H1 (cell line): Measurements from ENCODE around the gene KCNQ1. TPM values are rescaled to one million over a fixed set of nuclear protein-coding genes. Genes with fewer than 3 reads are reported as not detected.

Experiments
- CTCF ChIA-PET: fragments of 300-600 bp; sonication (Branson Sonifier 250); formaldehyde crosslinking; loops from one replicate; lab custom pipeline; 2021; ENCODE audit not compliant: partially characterized antibody; lab: Charles Lee
- POLR2A ChIA-PET: fragments of 300-600 bp; sonication (Branson Sonifier 250); formaldehyde crosslinking; loops from one replicate; lab custom pipeline; 2021; ENCODE audit warnings: inconsistent platforms; ENCODE audit not compliant: partially characterized antibody; lab: Charles Lee
- DNase-seq, 2 experiments: peaks; one replicate each; pipeline versions ENCODE4 v3.0.0 to v3.0.0-alpha.2; 2010 to 2022; ENCODE audit warnings: low spot score in 2 of 2, low read depth in 1 of 2, mixed read lengths in 1 of 2
- FAIRE-seq: peaks from 2 replicates; lab custom pipeline; 2011; peaks lifted over from hg19 to GRCh38; lab: Jason Lieb, UNC
- H2AFZ ChIP-seq: 2 replicates; pipeline ENCODE4 v1.8.1; 2012; ENCODE audit warnings: low read length, inconsistent platforms
- H2AK5ac ChIP-seq: 2 replicates; pipeline ENCODE4 v1.6.1; 2013; ENCODE audit warnings: low read depth, low read length
- H2BK120ac ChIP-seq: replicated peaks from 2 replicates; pipeline ENCODE3; 2013; ENCODE audit warnings: low read depth, low read length, inconsistent platforms
- H2BK12ac ChIP-seq: 2 replicates; pipeline ENCODE4 v1.6.1; 2013; ENCODE audit warnings: low read depth, low read length
- H2BK15ac ChIP-seq: 2 replicates; pipeline ENCODE4 v1.6.1; 2013; ENCODE audit warnings: low read length
- H2BK20ac ChIP-seq: 2 replicates; pipeline ENCODE4 v1.6.1; 2013; ENCODE audit warnings: low read length
- H2BK5ac ChIP-seq: 2 replicates; pipeline ENCODE4 v1.6.1; 2013; ENCODE audit warnings: low read depth, low read length
- H3K14ac ChIP-seq: 2 replicates; pipeline ENCODE4 v1.6.1; 2013; ENCODE audit warnings: inconsistent platforms; ENCODE audit not compliant: insufficient read length
- H3K18ac ChIP-seq: 2 replicates; pipeline ENCODE4 v1.6.1; 2013; ENCODE audit warnings: low read length; ENCODE audit errors: extremely low read depth
- H3K23ac ChIP-seq: 2 replicates; pipeline ENCODE4 v1.6.1; 2013; ENCODE audit warnings: inconsistent platforms; ENCODE audit not compliant: insufficient read length
- H3K23me2 ChIP-seq: 2 replicates; pipeline ENCODE4 v1.6.1; 2013; ENCODE audit warnings: low read depth, low read length
- H3K27ac ChIP-seq: 2 replicates; pipeline ENCODE4 v1.6.1; 2011; ENCODE audit warnings: low read depth, low read length, inconsistent platforms
- H3K27me3 ChIP-seq, 4 experiments: replicated peaks in 1 of 4; 1 replicate in 1 of 4; 2 replicates in 3 of 4; pipeline versions ENCODE4 v1.6.1 to v1.8.1; 2011 to 2013; ENCODE audit warnings: low read length in 3 of 4, mild to moderate bottlenecking in 3 of 4, inconsistent platforms in 2 of 4, mixed read lengths in 2 of 4, moderate library complexity in 1 of 4; ENCODE audit not compliant: control insufficient read depth in 3 of 4, insufficient read depth in 3 of 4; ENCODE audit errors: extremely low read depth in 1 of 4
- H3K36me3 ChIP-seq, 4 experiments: 2 replicates each; pipeline versions ENCODE4 v1.6.1 to v1.8.1; 2011 to 2013; ENCODE audit warnings: mild to moderate bottlenecking in 4 of 4, low read length in 3 of 4, moderate library complexity in 2 of 4, control low read depth in 1 of 4, inconsistent platforms in 1 of 4; ENCODE audit not compliant: insufficient read depth in 4 of 4, control insufficient read depth in 2 of 4
- H3K4ac ChIP-seq: replicated peaks from 2 replicates; pipeline ENCODE3; 2013; ENCODE audit warnings: low read length, low read depth, mixed read lengths, inconsistent platforms; ENCODE audit not compliant: insufficient read length
- H3K4me1 ChIP-seq, 4 experiments: replicated peaks in 1 of 4; 1 replicate in 1 of 4; 2 replicates in 3 of 4; pipeline versions ENCODE4 v1.6.1 to v1.8.1; 2011 to 2013; ENCODE audit warnings: low read length in 3 of 4, inconsistent platforms in 2 of 4, mixed read lengths in 1 of 4; ENCODE audit not compliant: insufficient read depth in 4 of 4, control insufficient read depth in 3 of 4
- H3K4me2 ChIP-seq, 2 experiments: 2 replicates each; pipeline versions ENCODE4 v1.6.1 to v1.8.1; 2011 to 2013; ENCODE audit warnings: low read depth in 2 of 2, low read length in 2 of 2, control low read depth in 1 of 2, inconsistent platforms in 1 of 2, mild to moderate bottlenecking in 1 of 2; ENCODE audit not compliant: insufficient read depth in 1 of 2
- H3K4me3 ChIP-seq, 4 experiments: fragments of 200-600, 300-600 bp in 1 of 4; sonication (generic), shearing (Covaris generic), sonication (Bioruptor Twin) in 1 of 4; 2 replicates each; pipeline versions ENCODE4 v1.5.1 to v1.8.1; 2011 to 2016; ENCODE audit warnings: low read length in 4 of 4, low read depth in 3 of 4, control low read depth in 2 of 4, inconsistent platforms in 2 of 4, mild to moderate bottlenecking in 2 of 4, mixed read lengths in 1 of 4, moderate library complexity in 1 of 4; ENCODE audit not compliant: insufficient read depth in 2 of 4; ENCODE audit errors: extremely low read depth in 1 of 4
- H3K56ac ChIP-seq: replicated peaks from 2 replicates; pipeline ENCODE3; 2013; ENCODE audit warnings: low read depth, mild to moderate bottlenecking, mixed read lengths, low read length, inconsistent platforms; ENCODE audit not compliant: insufficient read length
- H3K79me1 ChIP-seq: 2 replicates; pipeline ENCODE4 v1.6.1; 2013; ENCODE audit warnings: low read depth, low read length, control low read depth
- H3K79me2 ChIP-seq, 2 experiments: 2 replicates each; pipeline versions ENCODE4 v1.6.1 to v1.8.1; 2012 to 2013; ENCODE audit warnings: low read length in 2 of 2, mild to moderate bottlenecking in 2 of 2, inconsistent platforms in 1 of 2; ENCODE audit not compliant: insufficient read depth in 2 of 2, control insufficient read depth in 1 of 2
- H3K9ac ChIP-seq, 4 experiments: replicated peaks in 1 of 4; 1 replicate in 1 of 4; 2 replicates in 3 of 4; pipeline versions ENCODE4 v1.6.1 to v1.8.1; 2011 to 2013; ENCODE audit warnings: low read depth in 3 of 4, low read length in 3 of 4, control low read depth in 2 of 4, mild to moderate bottlenecking in 2 of 4, moderate library complexity in 2 of 4, inconsistent platforms in 1 of 4; ENCODE audit errors: extremely low read depth in 1 of 4
- H3K9me3 ChIP-seq, 2 experiments: 2 replicates each; pipeline versions ENCODE4 v1.6.1 to v1.8.1; 2012 to 2013; ENCODE audit warnings: mild to moderate bottlenecking in 2 of 2, moderate library complexity in 2 of 2, control low read depth in 1 of 2, inconsistent platforms in 1 of 2, low read depth in 1 of 2, low read length in 1 of 2, mixed read lengths in 1 of 2; ENCODE audit not compliant: insufficient read depth in 2 of 2
- H4K20me1 ChIP-seq, 2 experiments: replicated peaks in 1 of 2; 2 replicates each; pipeline versions ENCODE3 to v1.8.1; 2011 to 2013; ENCODE audit warnings: inconsistent platforms in 2 of 2, low read length in 2 of 2, mild to moderate bottlenecking in 1 of 2; ENCODE audit not compliant: insufficient read depth in 2 of 2, control insufficient read depth in 1 of 2
- H4K5ac ChIP-seq: 2 replicates; pipeline ENCODE4 v1.6.1; 2013; ENCODE audit warnings: low read length, low read depth, mixed read lengths, inconsistent platforms; ENCODE audit not compliant: insufficient read length
- H4K8ac ChIP-seq: 2 replicates; pipeline ENCODE4 v1.8.0; 2013; ENCODE audit warnings: mild to moderate bottlenecking, moderate library complexity, low read length, inconsistent platforms; ENCODE audit not compliant: insufficient read depth; ENCODE audit errors: extremely low read depth
- H4K91ac ChIP-seq: replicated peaks from 2 replicates; pipeline ENCODE3; 2013; ENCODE audit warnings: low read length, mixed read lengths, inconsistent platforms; ENCODE audit not compliant: insufficient read length
- BCL11A ChIP-seq, 2 experiments: IDR thresholded peaks; one replicate each; pipeline ENCODE4 v1.6.1; 2011; ENCODE audit warnings: low read depth in 2 of 2, low read length in 2 of 2, mild to moderate bottlenecking in 2 of 2
- HDAC2 ChIP-seq, 2 experiments: fragments of 300-600 bp in 1 of 2; sonication (generic) in 1 of 2; IDR thresholded peaks; 2 replicates each; pipeline ENCODE4 v1.6.1; 2011 to 2012; ENCODE audit warnings: low read depth in 2 of 2, low read length in 2 of 2, mild to moderate bottlenecking in 2 of 2, moderate library complexity in 2 of 2, borderline replicate concordance in 1 of 2, inconsistent platforms in 1 of 2
- HDAC6 ChIP-seq: IDR thresholded peaks from one replicate; pipeline ENCODE4 v1.7.1; 2012; ENCODE audit warnings: low read depth, mild to moderate bottlenecking, inconsistent platforms, low read length, moderate library complexity
- KDM4A ChIP-seq: IDR thresholded peaks from one replicate; pipeline ENCODE4 v1.7.1; 2012; ENCODE audit warnings: low read depth, mild to moderate bottlenecking, moderate library complexity, low read length, inconsistent platforms; ENCODE audit not compliant: severe bottlenecking
- NRF1 ChIP-seq: IDR thresholded peaks from 2 replicates; pipeline ENCODE4 v1.6.1; 2011; ENCODE audit warnings: mild to moderate bottlenecking, low read depth, low read length, improper control_type of control experiment
- POLR2A ChIP-seq, 2 experiments: IDR thresholded peaks; 1 replicate in 1 of 2; 2 replicates in 1 of 2; pipeline ENCODE4 v1.6.1; 2011; ENCODE audit warnings: low read depth in 2 of 2, low read length in 2 of 2, mild to moderate bottlenecking in 2 of 2; ENCODE audit errors: control extremely low read depth in 1 of 2
- RXRA ChIP-seq: IDR thresholded peaks from 2 replicates; pipeline ENCODE4 v1.6.1; 2011; ENCODE audit warnings: low read depth, mild to moderate bottlenecking, low read length, moderate library complexity; ENCODE audit not compliant: insufficient read depth
- TAF1 ChIP-seq: IDR thresholded peaks from 2 replicates; pipeline ENCODE4 v1.6.1; 2011; ENCODE audit warnings: mild to moderate bottlenecking, low read depth, low read length
- TBP ChIP-seq: IDR thresholded peaks from 2 replicates; pipeline ENCODE4 v1.6.1; 2011; ENCODE audit warnings: low read depth, low read length, improper control_type of control experiment
- WGBS, 2 experiments: shearing (Covaris generic) in 1 of 2; methylation state at CpG; one replicate each; pipeline versions ENCODE4 v1.1.6 to v1.1.7; 2013 to 2015; ENCODE audit warnings: low lambda C conversion rate in 2 of 2, mixed read lengths in 2 of 2, inconsistent platforms in 1 of 2, low coverage in 1 of 2, missing lambda C conversion rate in 1 of 2; ENCODE audit not compliant: insufficient replicate concordance in 2 of 2, insufficient coverage in 1 of 2, insufficient read length in 1 of 2; ENCODE audit errors: extremely low coverage in 1 of 2, missing lambda C conversion rate in 1 of 2; 5-methylcytosine and 5-hydroxymethylcytosine counted together
- polyA plus RNA-seq, 7 experiments: library from polyadenylated mRNA; depleted of rRNA in 3 of 7; stranded (reverse) in 5 of 7; unstranded in 2 of 7; fragments of >200 nt in 5 of 7; fragments of 200-250 nt in 2 of 7; gene quantifications; 1 replicate in 5 of 7; 2 replicates in 1 of 7; 4 replicates in 1 of 7; pipeline versions ENCODE4 v1.2.1 to v1.2.3, GENCODE V29; 2011 to 2013; ENCODE audit warnings: missing spikeins in 2 of 7, mixed read lengths in 2 of 7
- total RNA-seq: library from RNA; stranded (reverse); fragmentation: NEBNext Ultra II Directional; extraction: Animal tissue kit (Norgen Biotek cat#: 25700); gene quantifications from 2 replicates; pipeline ENCODE4 v1.2.1, GENCODE V29; 2021
- TF ChIP-seq, protein P1 (sequence below), 3 experiments: IDR thresholded peaks; 1 replicate in 2 of 3; 2 replicates in 1 of 3; pipeline versions ENCODE4 v1.5.1 to v1.6.1; 2011; ENCODE audit warnings: low read length in 3 of 3, mild to moderate bottlenecking in 3 of 3, inconsistent platforms in 2 of 3, low read depth in 1 of 3, moderate library complexity in 1 of 3; ENCODE audit not compliant: insufficient read depth in 1 of 3; ENCODE audit errors: control extremely low read depth in 1 of 3

The KCNQ1 gene
- total and polyA plus RNA-seq, 2 of the 8 experiments (the other 6 are each of a cell fraction or from before 2014, with no cell fraction given) = 1.9 to 2.0 TPM

DNA sequence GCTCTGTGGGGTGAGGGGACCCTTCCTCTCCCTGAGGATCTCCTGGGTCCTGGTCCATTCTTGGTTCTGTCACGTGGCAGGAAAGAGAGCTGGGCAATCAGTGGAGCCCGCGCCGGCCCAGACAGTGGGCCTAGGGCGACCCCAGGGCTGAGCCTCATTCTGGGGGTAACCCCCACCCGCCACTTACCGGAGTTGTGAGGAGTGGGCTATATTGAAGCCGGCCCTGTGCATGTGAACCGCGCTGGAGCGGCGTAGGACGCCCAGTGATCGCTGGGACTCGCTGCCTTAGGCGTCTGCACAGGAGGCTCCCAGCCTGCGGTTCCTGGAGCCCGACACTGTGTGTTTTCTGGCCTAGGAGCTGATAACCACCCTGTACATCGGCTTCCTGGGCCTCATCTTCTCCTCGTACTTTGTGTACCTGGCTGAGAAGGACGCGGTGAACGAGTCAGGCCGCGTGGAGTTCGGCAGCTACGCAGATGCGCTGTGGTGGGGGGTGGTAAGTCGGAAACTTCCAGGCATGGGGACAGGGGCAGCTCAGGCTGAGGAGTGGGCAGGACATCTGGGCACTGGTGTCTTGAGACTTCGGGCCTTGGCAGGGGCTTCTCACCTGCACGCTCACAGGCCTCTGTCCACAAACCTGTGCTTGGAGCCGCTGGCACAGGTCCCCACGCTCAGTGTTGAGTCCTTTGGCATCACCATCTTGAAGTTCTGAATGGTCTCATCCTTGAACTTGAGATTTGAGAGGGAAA lies 127.9 kb downstream of the KCNQ1 start:
- H2AFZ ChIP-seq = no peak overlapping the region
- POLR2A ChIA-PET = no interaction called here
- CTCF ChIA-PET = interaction anchor here (1.4 to 1.7 kb wide), 2 partner anchors 229 to 315 kb away, joined by 3 read pairs; no protein-coding TSS in a partner anchor
- H3K27me3 ChIP-seq = peaks cover 0 to 49% (median 30%) of the 10 kb centered on the region in 4 experiments; a peak in 5 of 7 replicates
- no peaks in the 10 kb centered on the region for H3K79me2 ChIP-seq
- no peaks in the 10 kb centered on the region for H3K79me1 ChIP-seq
- H2BK5ac ChIP-seq = no peak overlapping the region
- FAIRE-seq (no peak), DNase-seq (no peak)
- peaks cover 0 to 4% of the 10 kb centered on the region in 2 experiments for H4K20me1 ChIP-seq
- no peak overlapping the region for H3K27ac ChIP-seq
- H4K8ac ChIP-seq = no peak overlapping the region; the same call in 1 of the 2 replicates
- H2BK15ac ChIP-seq = no peak overlapping the region
- H2BK20ac ChIP-seq = no peak overlapping the region
- H3K4me1 ChIP-seq = peaks cover 0 to 3% (median 0%) of the 10 kb centered on the region in 4 experiments; a peak in 4 of 7 replicates
- no peaks in the 10 kb centered on the region for H3K23me2 ChIP-seq
- WGBS, 2 experiments = 90% methylated on average over 33 of the region's 33 CpGs; no CpG with 5 or more reads in 1 of the 2 experiments
- no peak overlapping the region for H4K5ac ChIP-seq
- no peak overlapping the region for H3K4me2 ChIP-seq
- H4K91ac ChIP-seq = no peak overlapping the region
- no peak overlapping the region for H3K56ac ChIP-seq
- 0 out of 2 replicates have a peak overlapping the region, but pooled peaks have one; percentile 13 for H2AK5ac ChIP-seq
- no peak overlapping the region for H3K23ac ChIP-seq
- H3K36me3 ChIP-seq = no peaks in the 10 kb centered on the region
- H3K4me3 ChIP-seq = no peak overlapping the region
- H3K9me3 ChIP-seq = peaks cover 0 to 6% of the 10 kb centered on the region in 2 experiments; a peak in 1 of 4 replicates
- H3K18ac ChIP-seq = no peak overlapping the region
- no peak overlapping the region for H2BK12ac ChIP-seq
- no peak overlapping the region for H3K14ac ChIP-seq
- H3K9ac ChIP-seq = no peak overlapping the region
- no peak overlapping the region for H2BK120ac ChIP-seq
- no peak overlapping the region for H3K4ac ChIP-seq
- TF ChIP-seq HDAC2 (IDR thresholded peaks at IDR 0.05; ENCODE audit: borderline replicate concordance in 1 of 2, low read depth in 2 of 2, low read length in 2 of 2) (no peak), TBP (no peak), HDAC6 (no peak), KDM4A (no peak), BCL11A (IDR thresholded peaks at IDR 0.05; ENCODE audit: low read depth in 2 of 2, low read length in 2 of 2) (no peak), NRF1 (no peak), POLR2A (IDR thresholded peaks at IDR 0.05; ENCODE audit: control extremely low read depth in 1 of 2, low read depth in 2 of 2, low read length in 2 of 2) (no peak), RXRA (no peak), TAF1 (no peak)
- TF ChIP-seq, protein P1, sequence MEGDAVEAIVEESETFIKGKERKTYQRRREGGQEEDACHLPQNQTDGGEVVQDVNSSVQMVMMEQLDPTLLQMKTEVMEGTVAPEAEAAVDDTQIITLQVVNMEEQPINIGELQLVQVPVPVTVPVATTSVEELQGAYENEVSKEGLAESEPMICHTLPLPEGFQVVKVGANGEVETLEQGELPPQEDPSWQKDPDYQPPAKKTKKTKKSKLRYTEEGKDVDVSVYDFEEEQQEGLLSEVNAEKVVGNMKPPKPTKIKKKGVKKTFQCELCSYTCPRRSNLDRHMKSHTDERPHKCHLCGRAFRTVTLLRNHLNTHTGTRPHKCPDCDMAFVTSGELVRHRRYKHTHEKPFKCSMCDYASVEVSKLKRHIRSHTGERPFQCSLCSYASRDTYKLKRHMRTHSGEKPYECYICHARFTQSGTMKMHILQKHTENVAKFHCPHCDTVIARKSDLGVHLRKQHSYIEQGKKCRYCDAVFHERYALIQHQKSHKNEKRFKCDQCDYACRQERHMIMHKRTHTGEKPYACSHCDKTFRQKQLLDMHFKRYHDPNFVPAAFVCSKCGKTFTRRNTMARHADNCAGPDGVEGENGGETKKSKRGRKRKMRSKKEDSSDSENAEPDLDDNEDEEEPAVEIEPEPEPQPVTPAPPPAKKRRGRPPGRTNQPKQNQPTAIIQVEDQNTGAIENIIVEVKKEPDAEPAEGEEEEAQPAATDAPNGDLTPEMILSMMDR (IDR thresholded peaks at IDR 0.05; ENCODE audit: control extremely low read depth in 1 of 3, insufficient read depth in 1 of 3, low read depth in 1 of 3, low read length in 3 of 3) = no peak
